WERI-Rb-1 (cell line): Measurements from ENCODE around the gene CHFR.
"Not testable (repeated sequence)": the region's sequence is repeated elsewhere in the genome, so short reads cannot be mapped to it uniquely, and the experiment has no call there.

Source experiments
- DNase-seq: peaks from one replicate; pipeline ENCODE4 v3.0.0-alpha.2; 2020
- H3K27ac ChIP-seq: fragments of 250-450 bp; sonication (Bioruptor Pico); 2 replicates; pipeline ENCODE4 v1.5.1; 2020; ENCODE audit warnings: mild to moderate bottlenecking, moderate library complexity
- H3K27me3 ChIP-seq: fragments of 250-450 bp; sonication (Bioruptor Pico); 2 replicates; pipeline ENCODE4 v1.5.1; 2021; ENCODE audit warnings: mild to moderate bottlenecking, low read depth, moderate library complexity; ENCODE audit not compliant: insufficient read depth, severe bottlenecking
- H3K36me3 ChIP-seq: fragments of 250-450 bp; sonication (Bioruptor Pico); 2 replicates; pipeline ENCODE4 v1.5.1; 2020; ENCODE audit warnings: mild to moderate bottlenecking, moderate library complexity
- H3K4me3 ChIP-seq: 2 replicates; pipeline ENCODE4 v1.5.1; 2011; ENCODE audit warnings: low read depth, mild to moderate bottlenecking, control low read depth, low read length
- H3K9me3 ChIP-seq: fragments of 250-450 bp; sonication (Bioruptor Pico); 2 replicates; pipeline ENCODE4 v1.5.1; 2021; ENCODE audit warnings: mild to moderate bottlenecking, moderate library complexity; ENCODE audit not compliant: severe bottlenecking
- CTCF ChIP-seq: IDR thresholded peaks from 2 replicates; pipeline ENCODE4 v1.5.1; 2011; ENCODE audit warnings: low read depth, mild to moderate bottlenecking, control low read depth, inconsistent platforms, low read length

Gene CHFR

GRCh38 chr12:132798836-132799235, 88.6 kb downstream of the CHFR start:
- H3K4me3 ChIP-seq = no peak overlapping the region
- no peak overlapping the region for H3K27ac ChIP-seq
- no peaks in the 10 kb centered on the region for H3K9me3 ChIP-seq
- DNase-seq = no peak
- no peaks in the 10 kb centered on the region for H3K27me3 ChIP-seq
- no peak for TF ChIP-seq CTCF
- peaks cover 68% of the 10 kb centered on the region for H3K36me3 ChIP-seq

GRCh38 chr12:132797820-132798570, 89.4 kb downstream of the CHFR start:
- TF ChIP-seq CTCF = no peak
- H3K36me3 ChIP-seq = peaks cover 62% of the 10 kb centered on the region
- H3K4me3 ChIP-seq = no peak overlapping the region

GRCh38 chr12:132795847-132796246, 91.6 kb downstream of the CHFR start:
- H3K9me3 ChIP-seq = no peaks in the 10 kb centered on the region
- no peak for DNase-seq
- H3K27me3 ChIP-seq = no peaks in the 10 kb centered on the region
- H3K4me3 ChIP-seq = no peak overlapping the region
- TF ChIP-seq CTCF = no peak
- H3K27ac ChIP-seq = no peak overlapping the region
- peaks cover 45% of the 10 kb centered on the region for H3K36me3 ChIP-seq

More at GRCh38 chr12:132797820-132798570, 89.4 kb downstream of the CHFR start:
- Histone ChIP-seq H3K9me3 (no peaks in the 10 kb centered on the region), H3K27ac (no peak overlapping the region), H3K27me3 (no peaks in the 10 kb centered on the region)
- DNase-seq = no peak

GRCh38 chr12:132791940-132792339, 95.5 kb downstream of the CHFR start:
- peaks cover 42% of the 10 kb centered on the region for H3K36me3 ChIP-seq
- DNase-seq, H3K9me3 ChIP-seq, H3K27ac ChIP-seq, H3K27me3 ChIP-seq, H3K4me3 ChIP-seq: not testable (repeated sequence)

GRCh38 chr12:132789099-132789471, 98.3 kb downstream of the CHFR start:
- TF ChIP-seq CTCF = no peak
- Histone ChIP-seq H3K27ac (peak overlapping the region; percentile 75), H3K4me3 (no peak overlapping the region), H3K27me3 (no peaks in the 10 kb centered on the region), H3K9me3 (no peaks in the 10 kb centered on the region), H3K36me3 (peaks cover 45% of the 10 kb centered on the region)
- no peak for DNase-seq

GRCh38 chr12:132788375-132789098, 98.9 kb downstream of the CHFR start:
- Histone ChIP-seq H3K36me3 (peaks cover 46% of the 10 kb centered on the region), H3K4me3 (no peak overlapping the region), H3K9me3 (no peaks in the 10 kb centered on the region), H3K27me3 (no peaks in the 10 kb centered on the region), H3K27ac (peak overlapping the region; percentile 75)
- no peak for DNase-seq
- no peak for TF ChIP-seq CTCF
